Natural killer cell (primary cell): ENCODE data around the gene DIO3. TPM values are rescaled to one million over a fixed set of nuclear protein-coding genes. Genes with fewer than 3 reads are reported as not detected.

Source experiments
- ATAC-seq, 3 donors: fragments of 150-1000 bp in 2 of 3; fragments of 200-7000 bp in 1 of 3; cut with Tn5 transposase; 1 replicate in 1 of 3; 2 replicates in 2 of 3; pipeline ENCODE4 v1.10.0; 2021; ENCODE audit warnings: mild to moderate bottlenecking in 2 of 3, moderate library complexity in 2 of 3
- DNase-seq, 2 donors: peaks; one replicate each; pipeline versions ENCODE4 v3.0.0 to v3.0.0-alpha.2; 2013 to 2021; ENCODE audit warnings: mixed read lengths in 1 of 2
- H3K27ac ChIP-seq: one replicate; pipeline ENCODE4 v1.5.1; 2013; ENCODE audit warnings: mild to moderate bottlenecking, low read length
- H3K27me3 ChIP-seq: one replicate; pipeline ENCODE4 v1.6.1; 2013; ENCODE audit warnings: low read length; ENCODE audit not compliant: control insufficient read depth, insufficient read depth
- H3K36me3 ChIP-seq: one replicate; pipeline ENCODE4 v1.6.1; 2013; ENCODE audit warnings: low read length; ENCODE audit not compliant: control insufficient read depth, insufficient read depth
- H3K4me1 ChIP-seq: one replicate; pipeline ENCODE4 v1.6.1; 2013; ENCODE audit warnings: low read length; ENCODE audit not compliant: control insufficient read depth, insufficient read depth
- H3K4me3 ChIP-seq: one replicate; pipeline ENCODE4 v1.5.1; 2013; ENCODE audit warnings: low read length
- H3K9me3 ChIP-seq: one replicate; pipeline ENCODE4 v1.6.1; 2013; ENCODE audit warnings: low read length; ENCODE audit not compliant: control insufficient read depth, insufficient read depth
- H3K27ac Mint-ChIP-seq, 2 donors: one replicate each; pipeline ENCODE4 v1.8.0; 2022; ENCODE audit warnings: mild to moderate bottlenecking in 2 of 2, mixed read lengths in 2 of 2, moderate library complexity in 1 of 2
- H3K27me3 Mint-ChIP-seq, 2 donors: one replicate each; pipeline ENCODE4 v1.8.0; 2022; ENCODE audit warnings: low read depth in 2 of 2, mixed read lengths in 2 of 2
- H3K36me3 Mint-ChIP-seq: one replicate; pipeline ENCODE4 v1.8.0; 2022; ENCODE audit warnings: mixed read lengths
- H3K4me1 Mint-ChIP-seq, 2 donors: one replicate each; pipeline ENCODE4 v1.8.0; 2022; ENCODE audit warnings: mixed read lengths in 2 of 2
- H3K4me3 Mint-ChIP-seq: one replicate; pipeline ENCODE4 v1.8.0; 2022; ENCODE audit warnings: mild to moderate bottlenecking, moderate library complexity, mixed read lengths
- H3K9me3 Mint-ChIP-seq, 2 donors: one replicate each; pipeline ENCODE4 v1.8.0; 2022; ENCODE audit warnings: mixed read lengths in 2 of 2
- CTCF ChIP-seq: fragments of 200-600 bp; IDR thresholded peaks from one replicate; pipeline ENCODE4 v1.8.0; 2022; ENCODE audit warnings: antibody characterized with exemption
- WGBS: methylation state at CpG from one replicate; pipeline ENCODE4 v1.1.7; 2013; ENCODE audit warnings: missing lambda C conversion rate; ENCODE audit not compliant: insufficient coverage; 5-methylcytosine and 5-hydroxymethylcytosine counted together
- intact Hi-C: fragments of 100-400 bp; cut with micrococcal nuclease; formaldehyde crosslinking; loops from one replicate; pipeline ENCODE4 v1.14.2; 2022
- total RNA-seq, 4 donors: library from RNA; stranded (reverse); fragments of 120-200 nt in 1 of 4; gene quantifications; one replicate each; pipeline versions ENCODE4 v1.2.3 to v1.2.4, GENCODE V29; 2013 to 2022

Gene DIO3
- total RNA-seq, 3 donors from 2014 or later (not counting 1 experiment from before 2014, with no cell fraction given) = not detected

GRCh38 chr14:101559624-101560533 is 1.4 kb upstream of the DIO3 start:
- H3K27me3 ChIP-seq = peaks cover 31% of the 10 kb centered on the region
- no peak overlapping the region for H3K27ac ChIP-seq
- H3K36me3 ChIP-seq = no peaks in the 10 kb centered on the region
- peaks cover 12% of the 10 kb centered on the region for H3K9me3 ChIP-seq
- intact Hi-C loops = no loop called here
- peaks cover 0 to 7% of the 10 kb centered on the region in 2 donors for H3K4me1 Mint-ChIP-seq
- no peak overlapping the region for H3K4me3 Mint-ChIP-seq
- H3K4me3 ChIP-seq = no peak overlapping the region
- no peak overlapping the region for H3K27ac Mint-ChIP-seq
- no peak for TF ChIP-seq CTCF
- no peaks in the 10 kb centered on the region for H3K4me1 ChIP-seq
- H3K27me3 Mint-ChIP-seq = peaks cover 21 to 57% of the 10 kb centered on the region in 2 donors
- ATAC-seq (peak in 1 of 3 donors; percentile 66), DNase-seq (no peak)
- no peaks in the 10 kb centered on the region for H3K9me3 Mint-ChIP-seq
- no peaks in the 10 kb centered on the region for H3K36me3 Mint-ChIP-seq
- WGBS = 5% methylated on average over 113 of the region's 113 CpGs

- no peak for DNase-seq
Observed at GRCh38 chr14:101560534-101561113, 671 bp upstream of the DIO3 start.

GRCh38 chr14:101561897-101562490 is 699 bp downstream of the DIO3 start:
- Mint-ChIP-seq H3K4me1 (peaks cover 0 to 11% of the 10 kb centered on the region in 2 donors), H3K27me3 (peaks cover 42 to 60% of the 10 kb centered on the region in 2 donors), H3K9me3 (no peaks in the 10 kb centered on the region), H3K36me3 (no peaks in the 10 kb centered on the region), H3K27ac (no peak overlapping the region), H3K4me3 (peak overlapping the region; percentile 56)
- no peak overlapping the region for H3K4me3 ChIP-seq
- intact Hi-C loops = no loop called here
- H3K9me3 ChIP-seq = peaks cover 12% of the 10 kb centered on the region
- no peak overlapping the region for H3K27ac ChIP-seq
- H3K4me1 ChIP-seq = no peaks in the 10 kb centered on the region
- no peak for DNase-seq
- TF ChIP-seq CTCF = no peak
- H3K27me3 ChIP-seq = peaks cover 44% of the 10 kb centered on the region
- no peak for ATAC-seq
- H3K36me3 ChIP-seq = no peaks in the 10 kb centered on the region
- 70% methylated on average over 51 of the region's 51 CpGs for WGBS

More at GRCh38 chr14:101560534-101561113, 671 bp upstream of the DIO3 start:
- H3K36me3 Mint-ChIP-seq = no peaks in the 10 kb centered on the region
- WGBS = 10% methylated on average over 106 of the region's 106 CpGs
- Histone ChIP-seq H3K27me3 (peaks cover 36% of the 10 kb centered on the region), H3K4me3 (no peak overlapping the region), H3K9me3 (peaks cover 12% of the 10 kb centered on the region), H3K27ac (no peak overlapping the region), H3K4me1 (no peaks in the 10 kb centered on the region), H3K36me3 (no peaks in the 10 kb centered on the region)
- no peak overlapping the region for H3K4me3 Mint-ChIP-seq
- TF ChIP-seq CTCF = no peak
- peak in 1 of 3 donors; percentile 24 for ATAC-seq
- no peak overlapping the region for H3K27ac Mint-ChIP-seq
- peaks cover 0 to 11% of the 10 kb centered on the region in 2 donors for H3K4me1 Mint-ChIP-seq
- no peaks in the 10 kb centered on the region for H3K9me3 Mint-ChIP-seq
- intact Hi-C loops = no loop called here
- peaks cover 28 to 58% of the 10 kb centered on the region in 2 donors for H3K27me3 Mint-ChIP-seq
